HG03378 (cell line): Measurements from ENCODE around the gene TERT.

Experiments
- ATAC-seq: cut with Tn5 transposase; IDR thresholded peaks from one replicate; pipeline ENCODE4 v1.9.1; 2021; ENCODE audit warnings: mild to moderate bottlenecking, moderate library complexity; ENCODE audit not compliant: unreplicated experiment

TERT gene

DNA sequence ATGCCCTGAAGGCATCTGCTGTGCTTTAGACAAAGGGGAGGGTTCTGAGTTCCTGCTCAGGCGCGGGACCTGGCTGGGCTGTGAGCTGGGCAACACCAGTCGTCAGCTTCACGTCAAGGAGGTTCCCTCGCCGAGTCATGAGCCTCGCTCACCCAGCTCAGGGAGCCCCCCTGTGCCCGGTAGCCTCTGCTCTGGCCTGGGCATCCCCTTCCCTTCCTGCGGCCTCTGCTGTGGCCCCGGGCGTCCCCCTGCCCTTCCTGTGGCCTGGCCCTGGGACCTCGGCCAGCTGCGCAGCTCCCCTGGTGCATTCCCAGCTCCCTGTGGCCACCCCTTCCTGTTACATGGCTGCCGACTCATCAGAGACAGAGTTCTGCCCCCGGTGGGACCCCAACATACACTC is 29.8 kb downstream of the TERT start:
- ATAC-seq = no peak

DNA sequence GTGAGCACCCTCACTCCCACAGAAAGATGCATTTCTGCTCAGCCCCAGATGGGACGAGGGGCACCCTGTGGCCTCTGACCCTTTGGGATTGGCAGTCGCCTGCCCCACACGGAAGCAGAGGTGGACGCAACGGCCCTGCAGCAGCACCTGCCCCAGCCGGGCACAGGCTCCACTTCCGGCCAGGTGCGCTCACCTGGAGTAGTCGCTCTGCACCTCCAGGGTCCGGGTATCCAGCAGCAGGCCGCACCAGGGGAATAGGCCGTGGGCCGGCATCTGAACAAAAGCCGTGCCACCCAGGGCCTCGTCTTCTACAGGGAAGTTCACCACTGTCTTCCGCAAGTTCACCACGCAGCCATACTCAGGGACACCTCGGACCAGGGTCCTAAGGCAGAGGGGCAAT is 30.7 kb downstream of the TERT start:
- no peak for ATAC-seq

DNA sequence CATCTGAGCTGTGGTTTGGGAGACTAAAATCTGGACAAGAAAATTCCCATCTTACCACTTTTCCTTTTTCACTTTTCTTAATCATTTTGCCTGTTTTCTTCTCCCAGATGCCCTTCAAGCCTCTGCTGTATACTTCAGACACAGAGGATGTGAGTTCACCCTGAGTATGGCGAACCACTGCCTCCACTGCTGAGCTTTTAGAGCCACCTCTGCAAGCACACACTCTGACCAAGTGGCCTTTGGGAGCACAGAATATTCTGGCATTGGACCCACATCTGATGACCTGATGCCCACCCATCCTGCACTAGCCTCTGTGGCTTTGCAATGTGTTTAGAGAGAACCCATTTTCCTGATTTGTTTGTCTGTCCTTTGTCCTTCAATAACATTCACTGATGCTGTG is 32.5 kb downstream of the TERT start:
- no peak for ATAC-seq

DNA sequence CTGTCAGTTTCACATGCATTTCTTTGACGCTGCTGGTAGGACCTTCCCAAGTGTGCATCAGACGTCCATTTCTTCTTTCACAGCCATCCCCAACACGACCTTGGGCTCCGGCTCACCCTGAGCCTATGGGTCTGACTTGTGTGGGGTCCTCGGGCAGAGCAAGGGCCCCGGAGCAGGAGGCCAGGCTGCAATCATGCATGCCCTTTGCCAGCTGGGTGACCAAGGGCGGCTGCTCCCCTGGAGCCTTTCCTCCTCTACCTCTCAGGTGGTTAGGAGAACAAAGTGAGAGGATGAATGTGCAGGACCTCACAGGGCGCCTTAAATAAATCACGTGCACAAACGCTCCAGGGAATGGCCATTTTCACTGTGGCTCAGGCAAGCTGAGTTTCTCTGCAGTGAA is 33.2 kb downstream of the TERT start:
- ATAC-seq = no peak

DNA sequence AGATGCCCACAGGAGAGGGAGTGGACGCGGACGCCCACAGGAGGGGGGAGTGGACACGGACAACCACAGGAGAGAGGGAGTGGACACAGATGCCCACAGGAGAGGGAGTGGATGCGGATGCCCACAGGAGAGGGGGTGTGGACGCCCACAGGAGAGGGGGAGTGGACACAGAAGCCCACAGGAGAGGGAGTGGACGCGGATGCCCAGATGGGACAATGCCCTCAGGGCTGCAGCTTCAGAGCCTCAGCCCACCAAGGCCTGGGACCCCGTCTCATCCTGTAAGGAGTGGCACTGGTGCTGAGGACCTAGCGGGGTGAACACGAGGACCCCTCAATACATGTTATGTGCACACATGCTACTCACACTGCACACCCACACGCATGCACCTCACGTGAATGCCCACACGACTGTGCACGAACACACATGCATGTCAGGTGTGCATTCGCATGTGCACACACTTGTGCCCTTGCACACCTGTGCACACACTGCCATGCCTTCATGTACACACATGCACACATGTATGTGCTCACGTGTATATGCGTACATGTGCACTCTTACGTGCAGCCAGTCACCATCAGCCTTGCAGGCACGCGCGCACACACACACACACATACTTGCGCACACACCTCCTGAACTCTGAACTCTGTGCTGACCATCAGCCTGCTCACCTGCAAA is 34.9 kb downstream of the TERT start:
- no peak for ATAC-seq

DNA sequence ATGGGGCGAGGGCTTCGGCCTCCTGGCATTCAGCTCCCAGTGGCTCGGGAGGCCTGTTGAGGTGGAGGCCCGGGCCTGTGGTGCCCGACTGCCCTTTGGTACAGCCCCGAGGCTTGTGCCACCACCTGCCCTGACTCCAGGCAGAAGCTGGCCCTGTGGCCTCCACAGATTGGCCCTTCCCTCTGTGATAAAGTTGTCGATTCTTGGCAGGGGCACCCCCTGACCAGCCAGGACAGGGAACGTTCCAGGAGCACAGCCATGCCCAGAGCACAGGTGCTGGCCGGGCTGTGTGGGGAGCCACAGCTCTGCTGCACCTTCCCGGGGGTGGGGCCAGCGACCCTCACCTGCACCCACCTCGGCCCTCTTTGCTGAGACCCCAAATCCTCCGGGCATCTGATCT is 37.0 kb downstream of the TERT start:
- no peak for ATAC-seq

DNA sequence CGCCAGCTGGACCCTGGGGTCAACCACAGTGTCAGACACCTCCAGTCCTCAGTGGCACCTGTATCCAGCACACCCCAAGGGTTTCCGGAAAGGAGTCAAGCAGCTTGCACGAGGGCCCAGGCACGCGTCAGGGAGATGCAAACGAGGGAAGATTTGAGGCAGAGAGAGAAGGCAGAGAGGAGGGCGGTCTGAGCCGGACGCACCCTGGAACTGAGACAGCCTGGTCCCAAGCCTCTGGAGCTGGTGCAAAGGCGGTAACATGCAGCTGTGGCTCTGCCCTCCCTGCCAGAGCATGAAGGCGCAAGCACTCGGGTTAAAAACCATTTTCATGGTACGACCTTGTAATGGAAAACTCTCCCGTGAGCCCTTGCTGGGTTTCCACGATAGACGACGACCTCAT is 37.5 kb downstream of the TERT start:
- ATAC-seq = no peak

DNA sequence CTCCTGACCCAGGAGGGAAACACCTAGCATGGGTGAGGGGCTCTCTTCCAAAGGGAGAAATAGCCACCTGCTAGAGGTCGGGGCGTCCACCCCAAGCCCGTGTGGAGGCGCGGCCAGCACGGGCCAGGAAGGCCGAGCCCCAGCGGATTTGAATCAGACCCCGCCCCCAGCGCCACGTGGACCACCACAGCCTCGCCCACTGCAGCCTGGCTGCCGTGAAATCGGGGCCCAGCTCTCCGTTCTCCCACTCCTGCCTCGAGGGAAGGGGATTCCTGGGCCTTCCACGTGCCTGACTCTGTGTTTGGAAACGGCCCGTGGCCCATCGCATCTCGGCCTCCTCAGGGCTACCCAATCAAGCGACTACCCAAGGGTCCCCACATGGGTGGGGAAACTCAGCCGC is 38.1 kb downstream of the TERT start:
- no peak for ATAC-seq

DNA sequence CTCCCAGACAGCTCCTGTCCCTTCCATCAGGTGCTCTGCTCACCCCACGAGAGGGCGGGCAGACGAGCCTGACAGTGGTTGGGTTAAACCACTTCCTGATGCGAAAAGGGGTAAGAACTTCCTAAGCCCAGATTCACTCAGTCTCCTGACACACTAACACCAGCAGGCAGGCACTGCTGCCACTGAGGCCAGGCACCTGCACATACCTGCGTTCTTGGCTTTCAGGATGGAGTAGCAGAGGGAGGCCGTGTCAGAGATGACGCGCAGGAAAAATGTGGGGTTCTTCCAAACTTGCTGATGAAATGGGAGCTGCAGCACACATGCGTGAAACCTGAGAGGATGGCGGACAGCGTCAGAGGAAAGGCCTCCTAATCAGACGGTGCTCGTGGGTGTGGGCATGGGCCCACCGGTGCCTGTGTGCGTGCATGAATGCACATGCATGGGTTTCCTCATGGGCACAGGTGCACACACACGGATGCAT is 39.7 kb downstream of the TERT start:
- no peak for ATAC-seq

DNA sequence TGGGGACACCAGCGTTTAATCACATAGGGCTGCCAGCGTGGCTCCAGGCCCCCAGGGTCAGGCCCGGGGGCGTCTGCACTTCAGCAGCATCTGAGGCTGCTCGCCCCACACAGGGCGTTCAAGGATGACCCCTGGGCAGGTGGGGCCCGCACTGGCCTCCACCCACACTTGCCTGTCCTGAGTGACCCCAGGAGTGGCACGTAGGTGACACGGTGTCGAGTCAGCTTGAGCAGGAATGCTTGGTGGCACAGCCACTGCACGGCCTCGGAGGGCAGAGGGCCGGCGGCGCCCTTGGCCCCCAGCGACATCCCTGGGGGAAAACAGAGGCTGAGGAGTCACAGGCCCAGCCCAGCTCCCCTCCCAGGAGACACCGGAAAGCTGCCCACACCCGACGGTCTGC is 40.7 kb downstream of the TERT start:
- ATAC-seq = no peak

DNA sequence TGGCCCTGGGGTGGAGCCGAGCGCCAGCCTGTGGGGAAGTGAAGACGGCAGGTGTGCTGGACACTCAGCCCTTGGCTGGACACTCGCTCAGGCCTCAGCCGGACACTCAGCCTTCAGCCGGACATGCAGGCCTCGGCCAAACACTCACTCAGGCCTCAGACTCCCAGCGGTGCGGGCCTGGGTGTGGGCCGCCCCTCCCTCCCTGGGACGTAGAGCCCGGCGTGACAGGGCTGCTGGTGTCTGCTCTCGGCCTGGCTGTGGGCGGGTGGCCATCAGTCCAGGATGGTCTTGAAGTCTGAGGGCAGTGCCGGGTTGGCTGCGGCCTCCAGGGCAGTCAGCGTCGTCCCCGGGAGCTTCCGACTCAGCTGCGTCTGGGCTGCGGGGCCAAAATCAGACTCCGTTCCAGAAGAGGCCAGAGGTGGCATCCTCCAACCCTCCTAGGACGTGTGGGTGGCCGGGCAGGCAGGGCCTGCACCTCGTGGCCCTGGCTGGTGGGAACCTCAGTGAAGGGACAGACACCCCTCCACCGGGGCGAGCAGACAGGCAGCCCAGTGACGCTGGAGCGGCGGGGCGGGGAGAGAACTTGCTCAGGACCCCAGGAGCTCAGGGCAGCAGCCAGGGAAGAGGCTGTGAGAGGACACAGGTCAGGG is 41.3 kb downstream of the TERT start:
- ATAC-seq = no peak

DNA sequence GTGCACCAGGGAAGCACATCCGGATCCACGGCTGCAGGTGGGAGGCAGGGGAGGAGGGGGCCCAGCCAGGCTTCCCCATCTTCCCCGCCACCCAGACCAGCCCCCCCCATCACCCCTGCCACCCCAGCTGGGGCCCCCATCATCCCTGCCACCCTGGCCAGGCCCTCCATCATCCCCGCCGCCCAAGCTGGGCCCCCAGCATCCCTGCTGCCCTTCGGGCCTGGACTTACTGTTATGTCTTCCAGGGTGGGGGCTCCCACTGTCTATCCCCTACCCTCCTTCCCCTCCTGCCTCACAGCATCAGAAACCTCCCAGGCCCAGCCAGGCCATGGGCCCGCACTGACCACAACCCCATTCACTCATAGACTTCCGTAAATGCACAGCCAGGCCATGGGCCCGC is 42.2 kb downstream of the TERT start:
- no peak for ATAC-seq

DNA sequence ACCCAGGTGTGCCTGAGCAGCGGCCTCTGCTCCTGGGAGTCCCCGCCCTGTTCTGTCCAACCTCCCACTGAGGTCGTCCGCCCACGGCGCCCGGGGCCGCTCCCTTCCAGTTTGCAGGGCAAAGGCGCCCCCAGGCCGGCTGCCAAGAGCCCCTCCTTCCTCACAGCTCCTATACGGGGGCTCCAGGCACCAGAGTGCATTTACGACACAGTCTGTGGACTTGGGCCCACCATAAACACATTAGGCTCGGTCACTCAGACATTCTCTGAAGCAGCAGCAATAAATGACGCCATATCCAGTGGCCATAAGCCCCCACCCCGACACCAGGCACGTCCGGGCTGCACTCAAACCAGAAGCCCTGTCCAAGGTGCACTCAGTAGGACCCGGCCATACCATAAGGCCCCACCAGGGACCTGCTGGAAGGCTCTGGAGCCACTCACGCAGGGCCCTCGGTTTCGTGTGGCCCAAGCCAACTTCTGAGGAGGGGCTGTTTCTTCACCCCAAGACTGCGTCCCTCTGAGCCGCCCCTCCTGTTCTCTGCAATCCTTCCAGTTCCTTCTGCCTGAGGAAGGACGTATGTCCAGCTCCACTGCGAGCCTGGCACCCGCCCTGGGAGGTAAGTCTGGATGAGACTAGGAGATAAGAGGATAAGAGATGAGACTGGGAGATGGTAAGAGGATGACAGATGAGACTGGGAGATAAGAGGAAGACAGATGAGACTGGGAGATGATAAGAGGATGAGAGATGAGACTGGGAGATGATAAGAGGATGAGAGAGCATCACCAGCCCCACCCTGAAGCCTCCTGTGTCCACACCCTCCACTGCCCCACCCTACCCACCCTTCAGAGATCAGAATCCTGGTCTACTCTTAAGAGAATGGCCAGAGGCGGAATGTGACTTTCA is 42.9 kb downstream of the TERT start:
- ATAC-seq = no peak

DNA sequence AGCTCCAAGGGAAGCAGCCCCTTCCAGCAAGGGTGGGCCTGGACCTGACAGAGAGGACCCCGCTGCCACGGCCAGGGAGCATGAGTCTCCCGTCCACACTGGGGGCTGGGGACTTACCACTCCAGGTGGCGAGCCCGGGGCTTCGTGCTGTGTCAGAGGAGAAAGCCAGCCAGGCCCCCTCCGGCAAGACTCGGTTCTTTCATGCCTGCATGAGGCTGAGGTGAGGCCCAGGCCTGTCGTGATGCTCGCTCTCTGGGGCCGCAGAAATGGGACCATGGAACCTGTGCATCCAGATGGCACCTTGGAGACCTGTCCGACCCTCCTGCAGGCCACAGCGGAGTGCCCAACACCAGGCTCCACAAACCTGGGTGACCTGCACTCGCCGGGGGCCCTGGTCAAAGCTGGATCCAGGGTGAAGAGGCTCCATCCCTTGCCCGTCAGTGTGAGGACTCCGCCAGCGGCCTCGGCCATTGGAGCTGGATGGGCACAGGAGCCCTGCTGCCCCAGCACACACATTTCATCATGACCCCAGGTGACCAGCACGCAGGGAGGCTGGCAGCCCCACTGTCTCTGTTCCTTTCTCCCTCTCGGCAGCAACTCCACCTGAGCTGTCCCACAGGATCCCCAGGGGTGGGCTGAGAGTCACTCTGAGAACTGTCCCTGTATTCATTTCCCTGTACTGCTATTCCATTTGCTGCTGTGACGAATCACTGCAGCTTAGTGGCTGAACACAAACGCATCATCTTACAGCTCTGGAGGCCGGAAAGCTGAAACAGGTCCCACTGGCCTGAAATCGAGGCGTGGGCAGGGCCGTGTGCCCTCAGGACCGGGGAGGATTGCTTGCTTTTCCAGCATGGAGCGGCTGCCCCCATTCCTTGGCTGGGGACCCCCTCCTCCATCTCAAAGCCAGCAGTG is 45.2 kb downstream of the TERT start:
- no peak for ATAC-seq

DNA sequence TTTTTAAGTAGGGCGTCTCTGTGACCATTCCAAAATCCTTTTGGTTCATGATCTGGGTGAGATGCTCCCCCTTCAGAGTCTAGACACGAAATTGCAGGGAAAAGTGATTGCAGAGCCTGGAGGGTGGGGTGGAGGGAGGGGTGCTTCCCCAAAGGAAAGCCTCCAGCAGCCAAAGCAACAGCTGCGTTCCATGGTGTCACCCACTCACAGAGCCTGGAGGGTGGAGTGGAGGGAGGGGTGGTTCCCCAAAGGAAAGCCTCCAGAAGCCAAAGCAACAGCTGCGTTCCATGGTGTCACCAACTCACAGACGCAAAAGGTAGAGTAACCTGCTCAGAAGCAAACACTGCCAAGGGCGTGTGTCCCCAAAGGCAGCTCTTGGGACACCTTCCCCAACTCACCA is 47.1 kb downstream of the TERT start:
- no peak for ATAC-seq

DNA sequence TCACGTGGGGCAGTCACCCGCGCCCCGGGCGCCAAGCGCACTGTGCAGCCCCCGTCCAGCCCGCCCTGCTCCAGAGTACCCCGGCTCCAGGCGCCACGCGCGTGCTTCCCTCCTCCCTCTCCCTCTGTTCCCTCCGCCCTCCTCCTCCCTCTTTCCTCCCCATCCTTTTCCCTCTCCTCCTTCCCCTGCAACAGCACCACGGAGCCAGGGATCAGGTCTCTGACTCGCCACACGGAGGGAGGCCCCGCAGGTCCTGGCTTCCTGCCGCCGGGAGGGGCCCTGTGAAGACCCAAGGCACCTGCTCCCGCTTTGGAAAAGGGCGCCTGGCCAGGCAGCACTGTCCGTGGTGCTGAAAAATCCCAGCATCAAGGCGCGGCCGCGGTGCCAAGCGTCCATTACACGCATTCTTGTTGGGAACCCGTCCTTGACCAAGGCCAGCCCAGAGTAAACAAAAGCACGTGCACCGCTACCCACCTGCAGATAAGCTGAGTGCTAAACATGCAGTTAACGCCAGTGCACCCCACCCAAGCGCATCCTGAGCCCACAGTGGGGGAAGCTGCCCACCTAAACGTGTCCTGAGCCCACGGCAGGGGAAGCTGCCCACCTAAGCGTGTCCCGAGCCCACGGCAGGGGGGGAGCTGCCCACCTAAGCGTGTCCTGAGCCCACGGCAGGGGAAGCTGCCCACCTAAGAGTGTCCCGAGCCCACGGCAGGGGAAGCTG is 48.0 kb downstream of the TERT start:
- no peak for ATAC-seq

DNA sequence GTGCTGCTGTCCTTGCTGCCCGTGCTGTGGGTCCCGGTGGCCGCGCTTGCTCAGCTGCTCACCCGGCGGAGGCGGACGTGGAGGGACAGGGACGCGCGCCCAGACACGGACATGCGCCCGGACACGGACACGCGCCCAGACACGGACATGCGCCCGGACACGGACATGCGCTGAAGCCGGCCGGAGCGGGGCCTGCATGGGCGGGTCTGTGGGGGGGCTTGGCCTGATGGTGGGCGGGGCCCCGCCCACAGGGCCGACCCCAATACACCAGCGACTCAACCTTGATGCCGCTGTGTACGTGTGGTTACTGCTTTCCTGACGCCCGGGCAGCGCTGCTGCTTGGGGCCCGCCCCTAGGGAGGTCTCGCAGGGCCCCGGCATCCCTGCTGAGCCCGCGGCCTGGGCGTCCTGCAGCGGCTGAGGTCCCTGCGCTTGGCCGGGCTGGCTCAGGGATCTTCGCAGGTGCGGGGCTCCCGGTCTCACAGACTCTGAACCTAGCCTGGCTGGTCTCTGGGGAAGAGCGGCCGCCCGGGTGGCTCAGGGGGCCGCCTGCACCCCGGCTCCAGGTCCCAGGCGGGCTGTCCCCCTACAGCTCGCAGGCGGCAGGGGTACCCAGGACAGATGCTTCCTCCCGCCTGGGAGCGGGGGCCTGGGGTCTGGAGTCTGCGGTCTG is 48.8 kb downstream of the TERT start:
- no peak for ATAC-seq

DNA sequence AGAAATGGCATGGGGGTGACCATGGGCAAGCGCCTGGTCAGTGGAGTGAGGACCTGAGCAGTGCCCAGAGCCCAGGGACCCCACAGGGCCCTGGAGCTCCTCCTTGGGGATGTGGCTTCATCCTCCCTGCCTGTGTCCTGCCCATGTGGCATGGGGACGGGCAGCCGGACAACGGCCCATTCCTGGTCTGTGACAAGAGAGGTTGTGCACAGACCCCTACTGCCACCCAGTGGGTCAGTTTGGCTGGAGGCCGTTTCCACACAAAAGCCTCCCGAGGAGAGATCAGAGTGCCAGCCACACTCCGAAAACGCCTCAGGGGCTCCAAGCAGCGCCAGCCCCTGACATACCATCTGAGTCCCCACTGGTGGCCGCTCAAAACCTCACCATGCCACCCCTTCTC is 49.9 kb downstream of the TERT start:
- ATAC-seq = no peak

DNA sequence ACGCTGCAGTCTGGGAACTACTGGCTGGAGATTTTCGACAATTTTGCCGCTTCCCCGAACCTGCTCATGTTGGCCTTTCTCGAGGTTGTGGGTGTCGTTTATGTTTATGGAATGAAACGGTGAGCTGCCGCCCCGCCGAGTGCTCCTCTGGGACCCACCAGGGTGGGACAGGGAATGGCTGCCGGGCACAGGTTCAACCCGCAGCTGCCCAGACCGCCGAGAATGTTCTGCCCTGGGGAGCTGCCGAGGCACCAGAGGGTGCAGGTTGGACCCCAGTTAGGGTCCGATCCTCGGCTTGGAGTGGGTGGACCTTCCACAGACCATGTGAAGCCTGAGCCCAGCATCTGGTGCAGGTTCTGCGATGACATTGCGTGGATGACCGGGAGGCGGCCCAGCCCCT is 50.6 kb downstream of the TERT start:
- ATAC-seq = no peak
